Astrocyte of the spinal cord (primary cell): Measurements from ENCODE around the gene NGEF.

ENCODE experiments used
- DNase-seq: peaks from one replicate; pipeline ENCODE4 v3.0.0; 2011; ENCODE audit warnings: low read depth, low spot score
- H3K4me3 ChIP-seq: 2 replicates; pipeline ENCODE4 v1.5.1; 2011; ENCODE audit warnings: low read depth, mild to moderate bottlenecking, low read length, moderate library complexity
- in situ Hi-C: cut with HindIII; loops from 2 replicates; pipeline ENCODE4 v1.10.0; 2017; ENCODE audit warnings: low sequenced_read_pairs
- TF ChIP-seq, protein P1 (sequence below): IDR thresholded peaks from 2 replicates; pipeline ENCODE4 v1.5.1; 2012; ENCODE audit warnings: low read depth, mild to moderate bottlenecking, low read length, inconsistent platforms

Gene NGEF

GRCh38 chr2:232896720-232897597 is 116.1 kb downstream of the NGEF start:
- in situ Hi-C loops, result no loop called here
- TF ChIP-seq, protein P1, sequence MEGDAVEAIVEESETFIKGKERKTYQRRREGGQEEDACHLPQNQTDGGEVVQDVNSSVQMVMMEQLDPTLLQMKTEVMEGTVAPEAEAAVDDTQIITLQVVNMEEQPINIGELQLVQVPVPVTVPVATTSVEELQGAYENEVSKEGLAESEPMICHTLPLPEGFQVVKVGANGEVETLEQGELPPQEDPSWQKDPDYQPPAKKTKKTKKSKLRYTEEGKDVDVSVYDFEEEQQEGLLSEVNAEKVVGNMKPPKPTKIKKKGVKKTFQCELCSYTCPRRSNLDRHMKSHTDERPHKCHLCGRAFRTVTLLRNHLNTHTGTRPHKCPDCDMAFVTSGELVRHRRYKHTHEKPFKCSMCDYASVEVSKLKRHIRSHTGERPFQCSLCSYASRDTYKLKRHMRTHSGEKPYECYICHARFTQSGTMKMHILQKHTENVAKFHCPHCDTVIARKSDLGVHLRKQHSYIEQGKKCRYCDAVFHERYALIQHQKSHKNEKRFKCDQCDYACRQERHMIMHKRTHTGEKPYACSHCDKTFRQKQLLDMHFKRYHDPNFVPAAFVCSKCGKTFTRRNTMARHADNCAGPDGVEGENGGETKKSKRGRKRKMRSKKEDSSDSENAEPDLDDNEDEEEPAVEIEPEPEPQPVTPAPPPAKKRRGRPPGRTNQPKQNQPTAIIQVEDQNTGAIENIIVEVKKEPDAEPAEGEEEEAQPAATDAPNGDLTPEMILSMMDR, result no peak
- H3K4me3 ChIP-seq, result no peak overlapping the region
- DNase-seq, result no peak

- no peak overlapping the region for H3K4me3 ChIP-seq
- TF ChIP-seq, protein P1, result no peak
- DNase-seq, result no peak
- in situ Hi-C loops, result no loop called here
Observed at GRCh38 chr2:232896111-232896510, 116.9 kb downstream of the NGEF start.

GRCh38 chr2:232894746-232895145 is 118.3 kb downstream of the NGEF start:
- TF ChIP-seq, protein P1, result no peak
- no peak overlapping the region for H3K4me3 ChIP-seq
- DNase-seq, result no peak
- in situ Hi-C loops, result no loop called here

DNA sequence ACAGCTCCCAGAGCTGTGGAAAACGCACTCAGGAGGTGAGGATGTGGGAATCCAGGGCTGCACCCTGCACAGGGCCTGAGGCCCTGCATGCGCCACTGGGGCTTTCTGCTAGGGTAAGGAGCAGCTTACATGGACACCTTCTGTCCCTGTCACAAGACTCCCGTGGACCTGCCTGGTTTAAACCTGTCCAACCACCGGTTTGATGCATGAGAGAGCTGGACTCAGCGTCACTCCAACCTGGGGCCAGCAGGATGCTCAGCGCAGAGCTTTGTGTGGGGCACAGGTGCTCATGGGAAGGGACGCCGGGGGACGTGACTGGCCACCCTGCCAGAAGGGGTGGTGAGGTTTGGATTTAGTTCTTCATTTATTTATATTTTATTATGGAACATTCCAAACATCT is 118.8 kb downstream of the NGEF start:
- H3K4me3 ChIP-seq, result no peak overlapping the region
- in situ Hi-C loops, result no loop called here
- TF ChIP-seq, protein P1, result no peak
- DNase-seq, result no peak

DNA sequence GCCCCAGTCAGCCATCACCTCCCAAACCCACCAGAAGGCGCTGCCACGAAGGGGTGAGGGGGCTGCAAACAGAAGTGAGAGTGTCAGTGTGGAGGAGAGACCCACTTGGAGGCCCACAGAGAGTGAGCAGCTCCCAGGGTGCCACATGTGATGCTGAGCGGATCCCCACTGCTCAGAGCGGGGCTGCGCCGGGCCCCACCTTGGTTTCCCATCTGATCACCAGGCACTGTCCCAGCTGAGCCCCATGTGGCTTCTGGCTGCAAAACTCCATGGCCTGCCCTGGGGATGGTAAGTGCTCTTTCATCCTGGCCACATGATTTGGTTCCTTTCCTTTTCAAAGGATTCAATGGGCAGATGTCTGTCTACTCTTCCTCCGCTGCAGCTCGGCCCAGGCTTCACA is 119.2 kb downstream of the NGEF start:
- no peak overlapping the region for H3K4me3 ChIP-seq

GRCh38 chr2:232892843-232893242 is 120.2 kb downstream of the NGEF start:
- H3K4me3 ChIP-seq, result no peak overlapping the region
- TF ChIP-seq, protein P1, result no peak
- in situ Hi-C loops, result no loop called here
- no peak for DNase-seq

More for the DNA sequence above, 119.2 kb downstream of the NGEF start:
- DNase-seq, result no peak
- in situ Hi-C loops, result no loop called here
- TF ChIP-seq, protein P1, result no peak
